AG04450 (cell line): ENCODE measurements around the gene SLC16A12. TPM values are rescaled to one million over a fixed set of nuclear protein-coding genes. Genes with fewer than 3 reads are reported as not detected.

ENCODE experiments used
- CTCF ChIA-PET: fragments of 300-600, 350-600 bp; formaldehyde crosslinking; extraction: SDS; loops from one replicate; lab custom pipeline; 2022; ENCODE audit warnings: antibody characterized with exemption, inconsistent platforms; lab: Charles Lee
- POLR2A ChIA-PET: fragments of 350-600 bp; formaldehyde crosslinking; extraction: SDS; loops from one replicate; lab custom pipeline; 2021; ENCODE audit warnings: antibody characterized with exemption, inconsistent platforms; lab: Yijun Ruan, JAX
- DNase-seq: peaks from one replicate; pipeline ENCODE4 v3.0.0-alpha.2; 2011; ENCODE audit warnings: low read depth, low spot score
- H3K27ac ChIP-seq: one replicate; pipeline ENCODE4 v1.5.1; 2012; ENCODE audit warnings: low read depth, low read length, control low read depth
- H3K27me3 ChIP-seq: one replicate; pipeline ENCODE4 v1.6.0; 2012; ENCODE audit warnings: low read length; ENCODE audit not compliant: control insufficient read depth, insufficient read depth
- H3K4me3 ChIP-seq: 2 replicates; pipeline ENCODE4 v1.5.1; 2011; ENCODE audit warnings: mild to moderate bottlenecking, low read depth, low read length, control low read depth
- H3K9me3 ChIP-seq: 2 replicates; pipeline ENCODE4 v1.5.1; 2012; ENCODE audit warnings: low read length; ENCODE audit not compliant: control insufficient read depth, insufficient read depth
- polyA plus RNA-seq: library from polyadenylated mRNA; depleted of rRNA; stranded (reverse); fragments of >200 nt; gene quantifications from 2 replicates; pipeline ENCODE4 v1.2.3, GENCODE V29; 2011
- TF ChIP-seq, protein P1 (sequence below): IDR thresholded peaks from 2 replicates; pipeline ENCODE4 v1.5.1; 2011; ENCODE audit warnings: low read depth, low read length, control low read depth, inconsistent platforms

Gene SLC16A12
- polyA plus RNA-seq, 1 experiment: 1.5 TPM

DNA sequence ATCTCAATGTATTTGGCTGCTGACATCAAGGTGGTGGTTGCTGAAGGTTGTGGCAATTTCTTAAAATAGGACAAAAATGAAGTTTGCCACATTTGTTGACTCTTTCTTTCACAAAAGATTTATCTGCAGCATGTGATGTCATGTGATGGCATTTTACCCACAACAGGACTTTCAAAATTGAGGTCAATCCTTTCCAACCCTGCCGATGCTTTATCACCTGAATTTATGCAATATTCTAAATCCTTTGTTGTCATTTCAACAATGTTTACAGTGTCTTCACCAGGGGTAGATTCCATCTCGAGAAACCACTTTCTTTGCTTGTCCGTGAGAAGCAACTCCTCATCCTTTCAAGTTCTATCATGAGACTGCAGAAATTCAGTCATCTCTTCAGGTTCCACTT, 40.6 kb upstream of the SLC16A12 start:
- no peak overlapping the region for H3K27ac ChIP-seq
- CTCF ChIA-PET: interaction anchor here (1.5 kb wide), 1 partner anchor 11 kb away, joined by 5 read pairs; no protein-coding TSS in a partner anchor
- TF ChIP-seq, protein P1, sequence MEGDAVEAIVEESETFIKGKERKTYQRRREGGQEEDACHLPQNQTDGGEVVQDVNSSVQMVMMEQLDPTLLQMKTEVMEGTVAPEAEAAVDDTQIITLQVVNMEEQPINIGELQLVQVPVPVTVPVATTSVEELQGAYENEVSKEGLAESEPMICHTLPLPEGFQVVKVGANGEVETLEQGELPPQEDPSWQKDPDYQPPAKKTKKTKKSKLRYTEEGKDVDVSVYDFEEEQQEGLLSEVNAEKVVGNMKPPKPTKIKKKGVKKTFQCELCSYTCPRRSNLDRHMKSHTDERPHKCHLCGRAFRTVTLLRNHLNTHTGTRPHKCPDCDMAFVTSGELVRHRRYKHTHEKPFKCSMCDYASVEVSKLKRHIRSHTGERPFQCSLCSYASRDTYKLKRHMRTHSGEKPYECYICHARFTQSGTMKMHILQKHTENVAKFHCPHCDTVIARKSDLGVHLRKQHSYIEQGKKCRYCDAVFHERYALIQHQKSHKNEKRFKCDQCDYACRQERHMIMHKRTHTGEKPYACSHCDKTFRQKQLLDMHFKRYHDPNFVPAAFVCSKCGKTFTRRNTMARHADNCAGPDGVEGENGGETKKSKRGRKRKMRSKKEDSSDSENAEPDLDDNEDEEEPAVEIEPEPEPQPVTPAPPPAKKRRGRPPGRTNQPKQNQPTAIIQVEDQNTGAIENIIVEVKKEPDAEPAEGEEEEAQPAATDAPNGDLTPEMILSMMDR: no peak
- DNase-seq: no peak
- H3K9me3 ChIP-seq: no peaks in the 10 kb centered on the region
- H3K4me3 ChIP-seq: no peak overlapping the region
- POLR2A ChIA-PET: no interaction called here
- no peaks in the 10 kb centered on the region for H3K27me3 ChIP-seq

GRCh38 chr10:89575031-89575430, 39.6 kb upstream of the SLC16A12 start:
- Histone ChIP-seq H3K4me3 (no peak overlapping the region), H3K27ac (no peak overlapping the region), H3K9me3 (no peaks in the 10 kb centered on the region), H3K27me3 (no peaks in the 10 kb centered on the region)
- TF ChIP-seq, protein P1: no peak
- DNase-seq: no peak
- CTCF ChIA-PET: interaction anchor here (0.6 to 1.2 kb wide), 2 partner anchors 10 to 1291 kb away, joined by 3 to 8 read pairs; no protein-coding TSS in a partner anchor
- POLR2A ChIA-PET: interaction anchor here (0.6 kb wide), 1 partner anchor 278 kb away, joined by 4 read pairs; no protein-coding TSS in a partner anchor

- TF ChIP-seq, protein P1: no peak
- Histone ChIP-seq H3K27ac (no peak overlapping the region), H3K4me3 (no peak overlapping the region), H3K9me3 (no peaks in the 10 kb centered on the region), H3K27me3 (no peaks in the 10 kb centered on the region)
- ChIA-PET POLR2A (interaction anchor here (0.6 kb wide), 1 partner anchor 278 kb away, joined by 4 read pairs; no protein-coding TSS in a partner anchor), CTCF (interaction anchor here (0.6 to 1.2 kb wide), 2 partner anchors 10 to 1291 kb away, joined by 3 to 8 read pairs; no protein-coding TSS in a partner anchor)
- DNase-seq: no peak
Measured at GRCh38 chr10:89574368-89574767, 39.0 kb upstream of the SLC16A12 start.

DNA sequence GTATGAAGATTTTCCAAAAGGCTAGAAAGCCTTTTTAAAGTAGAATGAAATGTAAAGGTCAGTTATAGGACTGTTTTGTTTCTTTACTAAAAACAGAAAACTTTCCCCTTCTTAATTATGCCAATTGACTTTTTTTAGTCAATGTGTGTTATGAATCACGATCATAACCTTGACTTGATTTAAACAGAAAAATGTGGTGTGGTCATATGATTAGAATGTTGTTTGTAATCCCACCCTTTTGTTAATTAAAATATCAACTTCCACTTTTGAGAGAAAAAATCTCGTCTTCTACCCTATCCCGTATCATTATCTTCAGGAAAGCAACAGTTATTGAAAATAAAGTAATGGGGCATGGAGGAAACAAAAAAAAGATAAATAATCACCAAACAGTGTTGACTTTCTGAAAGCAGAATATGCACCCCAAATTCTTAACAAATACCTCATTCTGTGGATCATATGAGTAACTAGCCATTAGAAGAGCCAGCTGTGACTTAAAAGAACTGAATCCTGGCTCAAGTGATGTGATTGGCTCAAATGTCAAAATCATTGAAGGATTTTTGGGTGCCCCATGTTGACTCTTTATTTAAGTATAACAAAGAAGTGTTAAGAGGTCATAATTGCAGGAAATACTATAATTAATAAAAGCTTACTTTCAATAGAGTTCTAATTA, 32.3 kb upstream of the SLC16A12 start:
- ChIA-PET CTCF (interaction anchor here (1.1 to 1.3 kb wide), 3 partner anchors 102 to 198 kb away, joined by 3 to 5 read pairs (median 3); no protein-coding TSS in a partner anchor), POLR2A (no interaction called here)

More for the DNA sequence above, 32.3 kb upstream of the SLC16A12 start:
- Histone ChIP-seq H3K9me3 (no peaks in the 10 kb centered on the region), H3K27ac (no peak overlapping the region), H3K4me3 (no peak overlapping the region), H3K27me3 (no peaks in the 10 kb centered on the region)
- TF ChIP-seq, protein P1: no peak
- DNase-seq: no peak
